Mesendoderm (in vitro differentiated cells): ENCODE measurements around the gene ZNF669.

ENCODE experiments used
- DNase-seq: peaks from one replicate; pipeline ENCODE4 v3.0.0; 2013
- H2AK5ac ChIP-seq: 2 replicates; pipeline ENCODE4 v1.6.1; 2013; ENCODE audit warnings: low read length, inconsistent platforms
- H2BK120ac ChIP-seq: 2 replicates; pipeline ENCODE4 v1.6.1; 2013; ENCODE audit warnings: low read depth, mild to moderate bottlenecking, low read length, moderate library complexity, mixed read lengths
- H2BK15ac ChIP-seq: replicated peaks from 2 replicates; pipeline ENCODE4 v1.6.1; 2013; ENCODE audit warnings: low read depth, mild to moderate bottlenecking, moderate library complexity
- H2BK5ac ChIP-seq: 2 replicates; pipeline ENCODE4 v1.6.1; 2013; ENCODE audit warnings: low read length, inconsistent platforms
- H3K18ac ChIP-seq: 2 replicates; pipeline ENCODE4 v1.6.1; 2013; ENCODE audit warnings: mild to moderate bottlenecking, low read length, mixed read lengths
- H3K23ac ChIP-seq: one replicate; pipeline ENCODE4 v1.6.1; 2013; ENCODE audit warnings: low read length
- H3K27ac ChIP-seq: 2 replicates; pipeline ENCODE4 v1.5.1; 2013; ENCODE audit warnings: low read depth, mild to moderate bottlenecking, inconsistent platforms, low read length, moderate library complexity
- H3K27me3 ChIP-seq: 2 replicates; pipeline ENCODE4 v1.6.1; 2013; ENCODE audit warnings: low read length, control low read depth, mild to moderate bottlenecking, inconsistent platforms; ENCODE audit not compliant: insufficient read depth, poor library complexity
- H3K36me3 ChIP-seq: 2 replicates; pipeline ENCODE4 v1.6.1; 2013; ENCODE audit warnings: low read length, inconsistent platforms; ENCODE audit not compliant: control insufficient read depth, insufficient read depth
- H3K4ac ChIP-seq: one replicate; pipeline ENCODE4 v1.6.1; 2013; ENCODE audit warnings: low read depth, mild to moderate bottlenecking, low read length, moderate library complexity
- H3K4me1 ChIP-seq: 2 replicates; pipeline ENCODE4 v1.6.1; 2013; ENCODE audit warnings: low read depth, low read length, inconsistent platforms; ENCODE audit not compliant: control insufficient read depth
- H3K4me2 ChIP-seq: 2 replicates; pipeline ENCODE4 v1.6.1; 2013; ENCODE audit warnings: low read length
- H3K4me3 ChIP-seq: 2 replicates; pipeline ENCODE4 v1.5.1; 2013; ENCODE audit warnings: mild to moderate bottlenecking, low read length
- H3K56ac ChIP-seq: one replicate; pipeline ENCODE4 v1.6.1; 2013; ENCODE audit warnings: low read length
- H3K79me1 ChIP-seq: 2 replicates; pipeline ENCODE4 v1.6.1; 2013; ENCODE audit warnings: low read length, inconsistent platforms
- H3K79me2 ChIP-seq: 2 replicates; pipeline ENCODE4 v1.6.1; 2013; ENCODE audit warnings: mild to moderate bottlenecking, low read length; ENCODE audit not compliant: control insufficient read depth, insufficient read depth
- H3K9ac ChIP-seq: 2 replicates; pipeline ENCODE4 v1.6.1; 2013; ENCODE audit warnings: low read length, inconsistent platforms
- H4K5ac ChIP-seq: one replicate; pipeline ENCODE4 v1.6.1; 2013; ENCODE audit warnings: low read length
- H4K8ac ChIP-seq: one replicate; pipeline ENCODE4 v1.6.1; 2013; ENCODE audit warnings: low read depth, mild to moderate bottlenecking, control low read depth, low read length, moderate library complexity
- WGBS: extraction: QIAGEN DNeasy Blood & Tissue Kit; methylation state at CpG from one replicate; pipeline ENCODE4 v1.1.7; 2013; ENCODE audit warnings: low lambda C conversion rate, missing lambda C conversion rate; ENCODE audit not compliant: insufficient coverage; ENCODE audit errors: extremely low coverage; 5-methylcytosine and 5-hydroxymethylcytosine counted together

Gene ZNF669

GRCh38 chr1:247100676-247101279 lies 3.4 kb downstream of the ZNF669 start:
- Histone ChIP-seq H3K79me2 (peaks cover 22% of the 10 kb centered on the region), H4K5ac (no peak overlapping the region), H3K27me3 (no peaks in the 10 kb centered on the region), H3K4me2 (no peak overlapping the region), H3K9ac (no peak overlapping the region), H2AK5ac (no peak overlapping the region), H2BK5ac (no peak overlapping the region), H3K36me3 (peaks cover 8% of the 10 kb centered on the region), H3K4me1 (peaks cover 2% of the 10 kb centered on the region), H3K27ac (no peak overlapping the region), H3K4me3 (no peak overlapping the region), H2BK120ac (no peak overlapping the region), H3K4ac (no peak overlapping the region), H3K56ac (no peak overlapping the region), H2BK15ac (no peak overlapping the region), H4K8ac (no peak overlapping the region), H3K79me1 (peaks cover 14% of the 10 kb centered on the region), H3K18ac (no peak overlapping the region), H3K23ac (no peak overlapping the region)
- no peak for DNase-seq
- no CpG with 5 or more reads among the region's 9 CpGs for whole genome bisulfite sequencing

GRCh38 chr1:247096958-247097357 lies 7.2 kb downstream of the ZNF669 start:
- H4K5ac ChIP-seq = no peak overlapping the region
- no peak overlapping the region for H4K8ac ChIP-seq
- H3K27me3 ChIP-seq = no peaks in the 10 kb centered on the region
- H3K56ac ChIP-seq = no peak overlapping the region
- H3K27ac ChIP-seq = no peak overlapping the region
- H3K79me2 ChIP-seq = peaks cover 8% of the 10 kb centered on the region
- DNase-seq = no peak
- no CpG with 5 or more reads among the region's 5 CpGs for WGBS
- peaks cover 8% of the 10 kb centered on the region for H3K36me3 ChIP-seq
- H3K18ac ChIP-seq = no peak overlapping the region
- no peak overlapping the region for H3K4me2 ChIP-seq
- H3K4ac ChIP-seq = no peak overlapping the region
- H3K23ac ChIP-seq = no peak overlapping the region
- H2AK5ac ChIP-seq = no peak overlapping the region
- no peak overlapping the region for H2BK15ac ChIP-seq
- H3K9ac ChIP-seq = no peak overlapping the region
- H3K4me3 ChIP-seq = no peak overlapping the region
- peaks cover 12% of the 10 kb centered on the region for H3K79me1 ChIP-seq
- H2BK5ac ChIP-seq = no peak overlapping the region
- no peaks in the 10 kb centered on the region for H3K4me1 ChIP-seq
- H2BK120ac ChIP-seq = no peak overlapping the region

GRCh38 chr1:247096544-247096943 lies 7.6 kb downstream of the ZNF669 start:
- Histone ChIP-seq H4K8ac (no peak overlapping the region), H4K5ac (no peak overlapping the region), H3K9ac (no peak overlapping the region), H2BK5ac (no peak overlapping the region), H3K79me1 (peaks cover 11% of the 10 kb centered on the region), H2AK5ac (no peak overlapping the region), H3K27ac (no peak overlapping the region), H3K56ac (no peak overlapping the region), H3K36me3 (peaks cover 8% of the 10 kb centered on the region), H3K4me1 (no peaks in the 10 kb centered on the region), H3K4me2 (no peak overlapping the region), H3K4me3 (no peak overlapping the region), H2BK120ac (no peak overlapping the region), H2BK15ac (no peak overlapping the region), H3K27me3 (no peaks in the 10 kb centered on the region), H3K4ac (no peak overlapping the region), H3K79me2 (peaks cover 5% of the 10 kb centered on the region), H3K18ac (no peak overlapping the region), H3K23ac (no peak overlapping the region)
- no CpG with 5 or more reads among the region's 5 CpGs for WGBS
- DNase-seq = peak; percentile 53

GRCh38 chr1:247096112-247096511 lies 8.0 kb downstream of the ZNF669 start:
- Histone ChIP-seq H3K18ac (no peak overlapping the region), H3K79me2 (peaks cover 5% of the 10 kb centered on the region), H2BK120ac (no peak overlapping the region), H3K4me3 (no peak overlapping the region), H3K79me1 (peaks cover 11% of the 10 kb centered on the region), H3K4me2 (no peak overlapping the region), H3K4me1 (no peaks in the 10 kb centered on the region), H3K27me3 (no peaks in the 10 kb centered on the region), H3K36me3 (peaks cover 8% of the 10 kb centered on the region), H3K9ac (no peak overlapping the region), H2BK5ac (no peak overlapping the region), H3K4ac (no peak overlapping the region), H4K8ac (no peak overlapping the region), H3K56ac (no peak overlapping the region), H3K23ac (no peak overlapping the region), H2AK5ac (no peak overlapping the region), H3K27ac (no peak overlapping the region), H4K5ac (no peak overlapping the region), H2BK15ac (no peak overlapping the region)
- no peak for DNase-seq
- WGBS = no CpG with 5 or more reads among the region's 3 CpGs

GRCh38 chr1:247090455-247090854 lies 13.7 kb downstream of the ZNF669 start:
- H3K27me3 ChIP-seq = no peaks in the 10 kb centered on the region
- H2BK15ac ChIP-seq = no peak overlapping the region
- no peak overlapping the region for H2BK120ac ChIP-seq
- no peak overlapping the region for H3K56ac ChIP-seq
- no peak for DNase-seq
- H3K79me1 ChIP-seq = no peaks in the 10 kb centered on the region
- H4K8ac ChIP-seq = no peak overlapping the region
- H3K27ac ChIP-seq = no peak overlapping the region
- H2BK5ac ChIP-seq = no peak overlapping the region
- H3K79me2 ChIP-seq = no peaks in the 10 kb centered on the region
- WGBS = no CpG with 5 or more reads among the region's 14 CpGs
- H3K4me3 ChIP-seq = no peak overlapping the region
- no peak overlapping the region for H3K23ac ChIP-seq
- H2AK5ac ChIP-seq = no peak overlapping the region
- no peak overlapping the region for H4K5ac ChIP-seq
- no peaks in the 10 kb centered on the region for H3K36me3 ChIP-seq
- H3K4me2 ChIP-seq = no peak overlapping the region
- no peak overlapping the region for H3K18ac ChIP-seq
- H3K4ac ChIP-seq = no peak overlapping the region
- H3K9ac ChIP-seq = no peak overlapping the region
- H3K4me1 ChIP-seq = no peaks in the 10 kb centered on the region
